Calu3 (cell line): ENCODE data around the gene ATP6AP1. TPM values are rescaled to one million over a fixed set of nuclear protein-coding genes. Genes with fewer than 3 reads are reported as not detected.

Experiments
- BruUV-seq: library from RNA; stranded (reverse); fragments of 400-500 nt; replicated peaks from 2 replicates; lab custom pipeline; 2021; lab: Mats Ljungman, UMichigan
- CTCF ChIA-PET: fragments of 300-600 bp; sonication (Branson Sonifier 250); formaldehyde crosslinking; loops from one replicate; lab custom pipeline; 2022; ENCODE audit warnings: antibody characterized with exemption; lab: Charles Lee
- DNase-seq: peaks from one replicate; pipeline ENCODE4 v3.0.0; 2022
- H3K27ac Mint-ChIP-seq: one replicate; pipeline ENCODE4 v1.8.0; 2022; ENCODE audit warnings: mixed read lengths; ENCODE audit not compliant: unreplicated experiment
- H3K27me3 Mint-ChIP-seq: one replicate; pipeline ENCODE4 v1.8.0; 2022; ENCODE audit warnings: mixed read lengths; ENCODE audit not compliant: unreplicated experiment
- H3K36me3 Mint-ChIP-seq: one replicate; pipeline ENCODE4 v1.8.0; 2022; ENCODE audit warnings: mild to moderate bottlenecking, moderate library complexity, mixed read lengths; ENCODE audit not compliant: insufficient read depth, unreplicated experiment
- H3K4me1 Mint-ChIP-seq: one replicate; pipeline ENCODE4 v1.8.0; 2022; ENCODE audit warnings: mild to moderate bottlenecking, low read depth, mixed read lengths; ENCODE audit not compliant: unreplicated experiment
- H3K4me3 Mint-ChIP-seq: one replicate; pipeline ENCODE4 v1.8.0; 2022; ENCODE audit warnings: mild to moderate bottlenecking, low read depth, moderate library complexity, mixed read lengths; ENCODE audit not compliant: unreplicated experiment
- H3K9me3 Mint-ChIP-seq: one replicate; pipeline ENCODE4 v1.8.0; 2022; ENCODE audit warnings: low read depth, mixed read lengths; ENCODE audit not compliant: unreplicated experiment
- CTCF ChIP-seq: fragments of 200-600 bp; IDR thresholded peaks from one replicate; pipeline ENCODE4 v1.8.0; 2022; ENCODE audit warnings: antibody characterized with exemption; ENCODE audit not compliant: unreplicated experiment
- intact Hi-C: fragments of 100-400 bp; cut with micrococcal nuclease; formaldehyde crosslinking; loops from one replicate; pipeline ENCODE4 v1.10.0; 2022; ENCODE audit not compliant: unreplicated experiment
- total RNA-seq: library from RNA; stranded (reverse); gene quantifications from 2 replicates; pipeline ENCODE4 v1.2.3, GENCODE V29; 2022

ATP6AP1 gene
- total RNA-seq, 1 experiment from 2014 or later = 109 TPM

DNA sequence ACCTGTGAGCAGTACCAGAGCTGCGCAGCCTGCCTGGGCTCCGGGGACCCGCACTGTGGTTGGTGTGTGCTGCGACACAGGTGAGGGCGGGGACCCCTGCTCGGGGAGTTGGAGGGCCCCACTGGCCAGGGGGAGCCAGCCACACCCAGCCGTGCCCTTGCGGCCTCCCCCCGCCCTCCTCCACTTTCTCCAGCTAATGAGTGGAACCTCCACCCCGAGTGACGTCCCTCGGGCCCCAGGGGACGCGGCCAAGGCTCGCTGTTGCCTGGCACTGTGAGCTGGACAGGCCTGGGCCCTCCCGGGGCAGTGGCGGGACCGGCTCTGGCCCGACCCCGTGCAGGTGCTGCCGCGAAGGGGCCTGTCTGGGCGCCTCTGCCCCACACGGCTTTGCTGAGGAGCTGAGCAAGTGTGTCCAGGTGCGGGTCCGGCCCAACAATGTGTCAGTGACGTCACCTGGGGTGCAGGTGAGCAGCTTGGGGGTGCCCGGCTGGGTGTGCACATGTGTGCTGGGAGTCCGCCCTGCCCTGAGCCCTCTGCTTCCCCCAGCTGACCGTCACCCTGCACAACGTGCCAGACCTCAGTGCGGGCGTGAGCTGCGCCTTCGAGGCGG is 35.2 kb downstream of the ATP6AP1 start:
- Mint-ChIP-seq H3K4me1 (peaks cover 9% of the 10 kb centered on the region), H3K9me3 (no peaks in the 10 kb centered on the region), H3K27me3 (no peaks in the 10 kb centered on the region), H3K36me3 (peaks cover 43% of the 10 kb centered on the region), H3K4me3 (no peak overlapping the region), H3K27ac (no peak overlapping the region)
- CTCF ChIA-PET = no interaction called here
- DNase-seq = no peak
- no TSS peak for BruUV-seq
- intact Hi-C loops = no loop called here
- no peak for TF ChIP-seq CTCF

- CTCF ChIA-PET = no interaction called here
- DNase-seq = no peak
- Mint-ChIP-seq H3K27me3 (no peaks in the 10 kb centered on the region), H3K9me3 (no peaks in the 10 kb centered on the region), H3K4me1 (peaks cover 9% of the 10 kb centered on the region), H3K36me3 (peaks cover 34% of the 10 kb centered on the region), H3K4me3 (no peak overlapping the region), H3K27ac (no peak overlapping the region)
- BruUV-seq = no TSS peak
- no peak for TF ChIP-seq CTCF
- intact Hi-C loops = no loop called here
These were observed 36.4 kb downstream of the ATP6AP1 start for GRCh38 chrX:154464806-154465365.

GRCh38 chrX:154465601-154466000 is 37.1 kb downstream of the ATP6AP1 start:
- peaks cover 9% of the 10 kb centered on the region for H3K4me1 Mint-ChIP-seq
- TF ChIP-seq CTCF = no peak
- BruUV-seq = no TSS peak
- H3K4me3 Mint-ChIP-seq = no peak overlapping the region
- no peaks in the 10 kb centered on the region for H3K9me3 Mint-ChIP-seq
- DNase-seq = no peak
- no peaks in the 10 kb centered on the region for H3K27me3 Mint-ChIP-seq
- CTCF ChIA-PET = no interaction called here
- H3K27ac Mint-ChIP-seq = no peak overlapping the region
- peaks cover 35% of the 10 kb centered on the region for H3K36me3 Mint-ChIP-seq
- intact Hi-C loops = no loop called here

GRCh38 chrX:154466036-154466435 is 37.6 kb downstream of the ATP6AP1 start:
- H3K36me3 Mint-ChIP-seq = peaks cover 39% of the 10 kb centered on the region
- no peak overlapping the region for H3K4me3 Mint-ChIP-seq
- H3K27ac Mint-ChIP-seq = no peak overlapping the region
- H3K9me3 Mint-ChIP-seq = no peaks in the 10 kb centered on the region
- no TSS peak for BruUV-seq
- H3K4me1 Mint-ChIP-seq = peaks cover 9% of the 10 kb centered on the region
- no peak for TF ChIP-seq CTCF
- CTCF ChIA-PET = no interaction called here
- no peaks in the 10 kb centered on the region for H3K27me3 Mint-ChIP-seq
- intact Hi-C loops = no loop called here
- no peak for DNase-seq
